HEK293 (cell line): Measurements from ENCODE around the gene CASP10.

ENCODE experiments used
- CTCF ChIA-PET: fragments of 350-600 bp; formaldehyde crosslinking; extraction: SDS; loops from one replicate; lab custom pipeline; 2021; ENCODE audit warnings: antibody characterized with exemption; lab: Yijun Ruan, JAX
- POLR2A ChIA-PET: fragments of 300-600 bp; formaldehyde crosslinking; extraction: SDS; loops from one replicate; lab custom pipeline; 2020; ENCODE audit warnings: antibody characterized with exemption, inconsistent platforms; lab: Yijun Ruan, JAX
- H3K27ac ChIP-seq: fragments of 200-500 bp; sonication (Bioruptor generic); 2 replicates; pipeline ENCODE4 v1.5.1; 2014; ENCODE audit warnings: low read depth, low read length, control low read depth, inconsistent platforms; ENCODE audit errors: extremely low read depth
- H3K36me3 ChIP-seq, 2 experiments: fragments of 200-500 bp in 1 of 2; sonication (Bioruptor generic) in 1 of 2; 1 replicate in 1 of 2; 2 replicates in 1 of 2; pipeline ENCODE4 v1.5.1; 2014 to 2017; ENCODE audit warnings: inconsistent platforms in 2 of 2, low read length in 2 of 2; ENCODE audit not compliant: control insufficient read depth in 2 of 2, insufficient read depth in 1 of 2
- H3K4me1 ChIP-seq: fragments of 200-500 bp; sonication (Bioruptor generic); 2 replicates; pipeline ENCODE4 v1.5.1; 2014; ENCODE audit warnings: mild to moderate bottlenecking, low read length, inconsistent platforms; ENCODE audit not compliant: control insufficient read depth, insufficient read depth
- H3K4me3 ChIP-seq: 2 replicates; pipeline ENCODE4 v1.5.1; 2011; ENCODE audit warnings: low read depth, mild to moderate bottlenecking, control low read depth, low read length, moderate library complexity
- H3K9me3 ChIP-seq: fragments of 200-500 bp; sonication (Bioruptor generic); 2 replicates; pipeline ENCODE4 v1.5.1; 2014; ENCODE audit warnings: low read depth, low read length, inconsistent platforms; ENCODE audit not compliant: control insufficient read depth, insufficient read depth
- GLIS1 ChIP-seq: fragments of 450-650 bp; formaldehyde crosslinking; IDR thresholded peaks from 2 replicates; pipeline ENCODE4 v1.5.1; 2016; ENCODE audit warnings: missing biosample characterization, missing genetic modification characterization
- IKZF3 ChIP-seq: fragments of 450-650 bp; IDR thresholded peaks from 2 replicates; pipeline ENCODE4 v1.5.0; 2018; ENCODE audit warnings: missing biosample characterization, mild to moderate bottlenecking, missing genetic modification characterization, moderate library complexity
- SCRT1 ChIP-seq: fragments of 450-650 bp; formaldehyde crosslinking; IDR thresholded peaks from 2 replicates; pipeline ENCODE4 v1.5.1; 2016; ENCODE audit warnings: missing biosample characterization, missing genetic modification characterization, borderline replicate concordance
- SETDB1 ChIP-seq: IDR thresholded peaks from one replicate; pipeline ENCODE4 v1.6.1; 2017; ENCODE audit warnings: mild to moderate bottlenecking, low read length, moderate library complexity, mixed read lengths; ENCODE audit not compliant: insufficient read length
- TCF7L2 ChIP-seq: IDR thresholded peaks from 2 replicates; pipeline ENCODE4 v1.6.1; 2011; ENCODE audit warnings: low read depth, mild to moderate bottlenecking, inconsistent platforms, low read length, moderate library complexity, borderline replicate concordance
- ZBTB17 ChIP-seq: fragments of 450-650 bp; formaldehyde crosslinking; IDR thresholded peaks from 2 replicates; pipeline ENCODE4 v1.5.1; 2016; ENCODE audit warnings: missing biosample characterization, missing genetic modification characterization
- ZBTB49 ChIP-seq: fragments of 450-650 bp; formaldehyde crosslinking; IDR thresholded peaks from 2 replicates; pipeline ENCODE4 v1.5.1; 2016; ENCODE audit warnings: missing biosample characterization, missing genetic modification characterization, low read depth
- ZEB2 ChIP-seq: fragments of 450-650 bp; formaldehyde crosslinking; IDR thresholded peaks from 2 replicates; pipeline ENCODE4 v1.5.1; 2016; ENCODE audit warnings: missing biosample characterization, missing genetic modification characterization
- ZNF10 ChIP-seq: fragments of 450-650 bp; formaldehyde crosslinking; IDR thresholded peaks from 2 replicates; pipeline ENCODE4 v1.5.1; 2017; ENCODE audit warnings: missing biosample characterization, missing genetic modification characterization
- ZNF133 ChIP-seq: fragments of 450-650 bp; formaldehyde crosslinking; IDR thresholded peaks from 2 replicates; pipeline ENCODE4 v1.5.1; 2016; ENCODE audit warnings: missing biosample characterization, missing genetic modification characterization
- ZNF335 ChIP-seq: fragments of 450-650 bp; formaldehyde crosslinking; conservative IDR thresholded peaks from 2 replicates; pipeline ENCODE4 v1.5.1; 2016; ENCODE audit warnings: missing biosample characterization, missing genetic modification characterization
- ZNF366 ChIP-seq: fragments of 450-650 bp; formaldehyde crosslinking; conservative IDR thresholded peaks from 2 replicates; pipeline ENCODE4 v1.5.1; 2016; ENCODE audit warnings: missing biosample characterization, missing genetic modification characterization
- ZNF398 ChIP-seq: fragments of 450-650 bp; formaldehyde crosslinking; IDR thresholded peaks from 2 replicates; pipeline ENCODE4 v1.5.1; 2017; ENCODE audit warnings: missing biosample characterization, missing genetic modification characterization
- ZNF561 ChIP-seq: fragments of 450-650 bp; IDR thresholded peaks from 2 replicates; pipeline ENCODE4 v1.5.1; 2018; ENCODE audit warnings: missing biosample characterization, missing genetic modification characterization, borderline replicate concordance
- ZNF600 ChIP-seq: fragments of 450-650 bp; formaldehyde crosslinking; IDR thresholded peaks from 2 replicates; pipeline ENCODE4 v1.5.1; 2016; ENCODE audit warnings: missing biosample characterization, missing genetic modification characterization
- ZNF704 ChIP-seq: fragments of 450-650 bp; formaldehyde crosslinking; IDR thresholded peaks from 2 replicates; pipeline ENCODE4 v1.5.1; 2016; ENCODE audit warnings: missing biosample characterization, missing genetic modification characterization
- TF ChIP-seq, protein P1 (sequence below): fragments of 450-650 bp; formaldehyde crosslinking; IDR thresholded peaks from 2 replicates; pipeline ENCODE4 v1.5.1; 2017; ENCODE audit warnings: missing biosample characterization, mild to moderate bottlenecking, missing genetic modification characterization, moderate library complexity
- TF ChIP-seq, protein P2 (sequence below): fragments of 450-650 bp; formaldehyde crosslinking; IDR thresholded peaks from 2 replicates; pipeline ENCODE4 v1.5.1; 2016; ENCODE audit warnings: missing biosample characterization, missing genetic modification characterization

The CASP10 gene

DNA sequence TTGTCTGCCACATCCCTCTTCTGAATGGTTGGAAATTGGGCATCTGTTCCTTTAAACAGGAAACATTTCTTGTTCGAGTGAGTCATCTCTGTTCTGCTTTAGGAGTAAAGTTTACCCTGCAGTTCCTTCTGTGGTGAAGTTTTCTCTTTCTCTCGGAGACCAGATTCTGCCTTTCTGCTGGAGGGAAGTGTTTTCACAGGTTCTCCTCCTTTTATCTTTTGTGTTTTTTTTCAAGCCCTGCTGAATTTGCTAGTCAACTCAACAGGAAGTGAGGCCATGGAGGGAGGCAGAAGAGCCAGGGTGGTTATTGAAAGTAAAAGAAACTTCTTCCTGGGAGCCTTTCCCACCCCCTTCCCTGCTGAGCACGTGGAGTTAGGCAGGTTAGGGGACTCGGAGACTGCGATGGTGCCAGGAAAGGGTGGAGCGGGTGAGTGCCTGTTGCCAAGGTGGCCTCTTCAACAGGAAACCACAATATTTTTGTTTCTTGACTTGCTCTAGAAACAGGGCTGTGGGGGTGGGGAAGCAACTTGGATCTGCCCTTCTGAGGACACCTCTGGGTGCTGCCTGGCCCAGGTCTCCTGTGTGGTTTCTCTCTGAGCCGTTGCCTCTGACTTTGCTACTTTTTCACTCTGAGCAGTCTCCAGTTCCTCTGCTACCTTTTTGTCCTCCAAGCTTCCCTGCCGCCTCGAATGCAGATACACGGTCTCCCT lies 75.2 kb downstream of the CASP10 start (continued):
- TF ChIP-seq ZBTB49 (tag by site-specific recombination) (no peak), ZBTB17 (tag by site-specific recombination) (peak; percentile 72), SETDB1 (peak; percentile 48), ZNF133 (tag by site-specific recombination) (no peak), ZNF600 (tag by site-specific recombination) (0 out of 2 replicates have a peak, but pooled peaks have one; percentile 34), ZNF561 (tag by site-specific recombination) (no peak), ZNF366 (peak; percentile 71), IKZF3 (peak; percentile 67; the same call in 1 of the 2 replicates), ZEB2 (tag by site-specific recombination) (peak; percentile 12; the same call in 1 of the 2 replicates), ZNF10 (tag by site-specific recombination) (peak; percentile 33; the same call in 1 of the 2 replicates), GLIS1 (tag by site-specific recombination) (peak; percentile 41), SCRT1 (tag by site-specific recombination) (0 out of 2 replicates have a peak, but pooled peaks have one; percentile 58), ZNF335 (tag by site-specific recombination) (peak; percentile 76)
- TF ChIP-seq, protein P1, sequence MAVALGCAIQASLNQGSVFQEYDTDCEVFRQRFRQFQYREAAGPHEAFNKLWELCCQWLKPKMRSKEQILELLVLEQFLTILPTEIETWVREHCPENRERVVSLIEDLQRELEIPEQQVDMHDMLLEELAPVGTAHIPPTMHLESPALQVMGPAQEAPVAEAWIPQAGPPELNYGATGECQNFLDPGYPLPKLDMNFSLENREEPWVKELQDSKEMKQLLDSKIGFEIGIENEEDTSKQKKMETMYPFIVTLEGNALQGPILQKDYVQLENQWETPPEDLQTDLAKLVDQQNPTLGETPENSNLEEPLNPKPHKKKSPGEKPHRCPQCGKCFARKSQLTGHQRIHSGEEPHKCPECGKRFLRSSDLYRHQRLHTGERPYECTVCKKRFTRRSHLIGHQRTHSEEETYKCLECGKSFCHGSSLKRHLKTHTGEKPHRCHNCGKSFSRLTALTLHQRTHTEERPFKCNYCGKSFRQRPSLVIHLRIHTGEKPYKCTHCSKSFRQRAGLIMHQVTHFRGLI (tag by site-specific recombination), result 0 out of 2 replicates have a peak, but pooled peaks have one; percentile 2
- TF ChIP-seq, protein P2, sequence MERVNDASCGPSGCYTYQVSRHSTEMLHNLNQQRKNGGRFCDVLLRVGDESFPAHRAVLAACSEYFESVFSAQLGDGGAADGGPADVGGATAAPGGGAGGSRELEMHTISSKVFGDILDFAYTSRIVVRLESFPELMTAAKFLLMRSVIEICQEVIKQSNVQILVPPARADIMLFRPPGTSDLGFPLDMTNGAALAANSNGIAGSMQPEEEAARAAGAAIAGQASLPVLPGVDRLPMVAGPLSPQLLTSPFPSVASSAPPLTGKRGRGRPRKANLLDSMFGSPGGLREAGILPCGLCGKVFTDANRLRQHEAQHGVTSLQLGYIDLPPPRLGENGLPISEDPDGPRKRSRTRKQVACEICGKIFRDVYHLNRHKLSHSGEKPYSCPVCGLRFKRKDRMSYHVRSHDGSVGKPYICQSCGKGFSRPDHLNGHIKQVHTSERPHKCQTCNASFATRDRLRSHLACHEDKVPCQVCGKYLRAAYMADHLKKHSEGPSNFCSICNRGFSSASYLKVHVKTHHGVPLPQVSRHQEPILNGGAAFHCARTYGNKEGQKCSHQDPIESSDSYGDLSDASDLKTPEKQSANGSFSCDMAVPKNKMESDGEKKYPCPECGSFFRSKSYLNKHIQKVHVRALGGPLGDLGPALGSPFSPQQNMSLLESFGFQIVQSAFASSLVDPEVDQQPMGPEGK, result peak; percentile 24; the same call in 1 of the 2 replicates

GRCh38 chr2:201258666-201259615 lies 76.0 kb downstream of the CASP10 start:
- H3K4me1 ChIP-seq, result peaks cover 8% of the 10 kb centered on the region
- TF ChIP-seq ZBTB17 (tag by site-specific recombination) (no peak), TCF7L2 (peak; percentile 56; the same call in 1 of the 2 replicates), ZNF398 (0 out of 2 replicates have a peak, but pooled peaks have one; percentile 22), ZNF704 (no peak)
- TF ChIP-seq, all 188 proteins: peak for 2
- Histone ChIP-seq H3K9me3 (no peaks in the 10 kb centered on the region), H3K4me3 (peak overlapping the region; percentile 40), H3K27ac (peak overlapping the region; percentile 89), H3K36me3 (no peaks in the 10 kb centered on the region)
- POLR2A ChIA-PET, result interaction anchor here (0.6 kb wide), 1 partner anchor 12 kb away, joined by 3 read pairs; no protein-coding TSS in a partner anchor
- CTCF ChIA-PET, result interaction anchor here (0.5 to 1.6 kb wide), 5 partner anchors 27 to 119 kb away, joined by 3 to 7 read pairs (median 4); no protein-coding TSS in a partner anchor
